COLO668 (cell line): Measurements from ENCODE around the gene RGS12.
"Not testable (repeated sequence)": the region's sequence is repeated elsewhere in the genome, so short reads cannot be mapped to it uniquely, and the experiment has no call there.

Source experiments
- DNase-seq: peaks from one replicate; lab custom pipeline; 2025; ENCODE audit not compliant: unreplicated experiment; lab: John Stamatoyannopoulos, UW

RGS12 gene

DNA sequence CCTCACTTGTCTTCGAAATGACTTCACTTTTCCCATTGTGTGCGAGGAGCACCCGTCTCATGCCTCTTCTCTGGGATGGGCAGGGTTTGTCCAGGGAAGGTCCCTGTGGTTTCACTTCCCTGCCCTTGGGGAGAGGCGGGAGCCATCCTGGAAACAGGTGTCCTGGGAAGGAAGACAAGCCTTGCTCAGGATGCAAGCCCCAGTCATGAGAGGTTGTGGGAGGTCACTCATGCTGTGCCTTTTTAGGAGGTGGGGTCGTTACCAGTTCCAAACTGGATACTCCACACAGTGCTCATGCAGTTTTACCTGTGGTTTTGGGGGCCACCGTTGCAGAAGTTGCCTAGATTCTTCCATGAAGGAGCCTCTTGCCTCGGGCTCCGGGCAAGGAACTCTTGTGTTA is 3.8 kb downstream of the RGS12 start:
- DNase-seq: no peak

DNA sequence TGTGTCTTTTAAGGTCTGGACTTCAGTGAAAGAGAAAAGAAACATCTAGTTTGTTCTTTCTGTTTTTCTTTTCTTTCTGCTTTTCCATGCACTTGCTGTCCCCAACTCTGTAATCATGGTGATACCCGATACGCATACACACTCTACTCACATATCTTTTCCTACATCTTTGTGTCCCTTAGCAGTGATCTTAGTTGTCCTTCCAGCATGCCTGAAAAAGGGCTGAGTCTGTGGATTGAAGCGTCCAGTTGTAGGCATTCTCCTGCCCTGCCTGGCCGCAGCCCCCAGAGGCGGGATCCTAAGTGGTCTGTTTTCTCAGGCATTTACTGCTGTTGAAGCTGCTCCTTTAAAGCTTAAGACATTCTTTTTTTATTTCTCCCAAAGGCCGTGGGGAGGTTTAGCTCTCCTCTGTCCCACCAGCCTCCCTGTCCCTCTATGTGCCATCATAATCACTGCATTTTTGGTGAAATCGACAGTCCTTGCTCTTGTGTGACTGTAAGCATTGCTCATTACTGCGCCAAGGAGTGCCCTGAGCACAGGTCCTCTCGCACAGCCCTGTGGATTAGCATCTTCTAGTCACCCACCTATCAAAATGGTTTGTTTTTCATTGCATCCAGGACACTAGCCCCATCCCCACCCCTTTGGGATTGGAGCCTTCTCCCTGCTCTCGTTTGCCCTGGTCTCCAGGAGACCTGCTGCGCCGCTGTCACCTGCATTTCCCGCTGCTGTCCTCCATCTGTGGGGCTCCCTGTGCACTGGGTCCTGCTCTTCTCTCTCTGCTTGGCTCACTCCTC is 4.4 kb downstream of the RGS12 start:
- no peak for DNase-seq

DNA sequence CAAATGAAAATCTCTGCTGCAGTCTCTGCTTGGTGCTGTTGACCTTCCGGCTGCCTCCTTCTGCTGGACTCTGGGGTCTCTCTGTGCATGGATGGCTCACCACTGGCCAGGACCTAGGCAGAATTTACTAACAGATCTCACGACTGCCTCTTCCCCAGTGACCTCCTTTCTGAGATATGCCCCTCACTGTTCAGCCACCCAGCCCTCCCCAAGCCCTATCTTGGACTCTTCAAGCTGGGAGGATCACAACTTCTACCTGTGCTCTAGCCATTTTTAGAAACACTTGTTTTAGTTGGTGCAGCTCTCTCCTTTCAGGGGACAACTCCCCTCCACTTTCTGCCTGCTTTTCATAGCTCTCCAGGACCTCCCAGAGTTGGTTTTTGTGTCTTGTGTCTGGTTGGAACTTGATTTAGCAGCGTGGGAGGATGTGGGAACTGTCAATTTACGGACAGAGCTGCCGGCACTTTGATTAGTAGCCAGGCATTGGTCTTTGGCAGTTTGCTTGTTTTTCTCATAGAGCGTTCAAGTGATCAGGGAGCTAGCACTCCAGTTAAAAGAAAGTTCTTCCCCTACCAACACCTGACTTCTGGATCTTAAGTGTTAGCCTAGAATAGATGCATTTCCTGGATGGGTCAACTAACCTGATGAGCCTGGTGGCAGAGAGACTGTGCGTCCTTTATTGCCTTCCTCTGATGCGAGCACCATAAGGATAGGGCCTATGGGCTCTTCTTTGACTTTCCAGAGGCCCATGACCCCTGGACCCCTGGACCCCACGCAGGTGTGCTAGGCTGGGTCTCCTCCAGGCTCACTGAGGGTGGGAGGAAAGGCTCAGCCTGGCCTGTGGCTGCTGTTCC is 6.5 kb downstream of the RGS12 start:
- DNase-seq: no peak

DNA sequence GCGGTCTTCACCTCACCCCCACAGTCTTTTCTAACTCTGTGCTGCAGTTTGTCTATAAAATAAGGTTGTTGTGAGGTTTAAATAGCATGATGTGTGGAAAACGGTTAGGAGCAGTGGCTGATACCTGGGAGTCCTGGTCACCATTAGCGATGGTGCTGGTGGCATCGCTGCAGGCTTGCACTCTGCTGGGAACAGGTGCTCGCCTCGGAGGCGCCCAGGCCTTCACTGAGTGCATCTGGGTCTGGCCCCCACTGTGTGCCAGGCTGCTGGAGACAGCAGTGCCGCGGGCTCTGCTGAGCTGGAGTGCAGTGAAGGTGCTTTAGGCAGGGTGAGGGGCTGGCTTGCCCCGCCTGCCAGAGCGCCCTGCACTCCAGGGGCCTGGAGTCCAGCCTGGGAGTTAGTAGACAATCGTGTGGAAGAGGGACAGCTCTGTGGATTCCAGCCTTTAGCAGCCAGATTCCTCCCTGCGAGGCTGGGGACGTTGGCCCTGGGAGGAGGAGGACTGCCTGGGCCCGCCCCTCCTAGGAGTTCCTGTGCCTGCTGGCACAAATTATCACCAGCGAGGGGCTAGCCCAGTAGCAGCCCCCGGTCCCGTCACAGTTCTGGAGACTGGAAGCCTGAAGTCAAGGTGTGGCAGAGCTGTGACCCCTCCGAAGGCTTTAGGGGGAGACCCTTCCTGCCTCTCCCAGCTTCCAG is 7.3 kb downstream of the RGS12 start:
- peak; percentile 20 for DNase-seq

DNA sequence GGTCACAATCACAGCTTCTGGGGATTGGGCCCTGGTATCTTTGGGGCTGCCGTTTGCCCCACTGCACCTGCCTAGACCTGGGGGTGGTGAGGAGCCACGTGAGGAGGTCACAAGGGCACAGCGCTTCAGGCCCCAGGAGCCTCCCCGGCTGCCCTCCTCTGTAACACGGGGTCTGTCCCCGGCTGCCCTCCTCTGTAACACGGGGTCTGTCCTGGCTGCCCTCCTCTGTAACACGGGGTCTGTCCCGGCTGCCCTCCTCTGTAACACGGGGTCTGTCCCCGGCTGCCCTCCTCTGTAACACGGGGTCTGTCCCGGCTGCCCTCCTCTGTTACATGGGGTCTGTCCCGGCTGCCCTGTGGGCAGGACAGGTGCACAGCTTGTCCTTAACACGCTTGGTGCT is 8.1 kb downstream of the RGS12 start:
- not testable (repeated sequence) for DNase-seq

DNA sequence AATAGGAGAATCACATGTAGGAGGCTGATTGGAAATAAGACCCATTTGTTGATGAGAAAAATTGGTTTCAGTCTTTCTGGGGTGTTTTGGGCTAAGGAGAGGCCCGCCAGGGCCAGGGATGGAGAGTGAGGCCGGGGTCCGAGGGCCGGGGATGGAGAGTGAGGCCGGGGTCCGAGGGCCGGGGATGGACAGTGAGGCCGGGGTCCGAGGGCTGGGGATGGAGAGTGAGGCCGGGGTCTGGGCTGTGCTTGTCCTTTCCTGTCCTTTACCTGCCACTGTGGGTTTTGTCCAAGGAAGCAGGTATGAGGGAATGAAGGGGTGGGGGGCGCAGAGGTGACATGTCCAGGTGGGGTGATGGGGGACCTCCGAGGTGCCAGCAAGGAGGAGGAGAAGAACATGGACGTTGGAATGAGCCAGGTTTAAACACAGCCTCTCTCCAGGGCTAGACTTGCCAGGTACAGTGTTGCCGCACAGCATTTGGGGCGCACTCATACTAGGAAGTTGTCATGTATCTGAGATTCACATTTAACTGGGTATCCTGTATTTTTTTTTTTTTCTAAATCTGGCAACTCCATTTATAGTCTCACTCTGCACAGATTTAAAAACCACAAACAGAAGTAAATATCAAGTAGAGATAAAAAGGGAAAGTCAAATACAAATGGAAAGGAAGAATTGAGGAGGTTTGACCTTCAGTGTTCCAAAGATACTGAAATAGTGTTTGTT is 8.8 kb downstream of the RGS12 start:
- DNase-seq: no peak

DNA sequence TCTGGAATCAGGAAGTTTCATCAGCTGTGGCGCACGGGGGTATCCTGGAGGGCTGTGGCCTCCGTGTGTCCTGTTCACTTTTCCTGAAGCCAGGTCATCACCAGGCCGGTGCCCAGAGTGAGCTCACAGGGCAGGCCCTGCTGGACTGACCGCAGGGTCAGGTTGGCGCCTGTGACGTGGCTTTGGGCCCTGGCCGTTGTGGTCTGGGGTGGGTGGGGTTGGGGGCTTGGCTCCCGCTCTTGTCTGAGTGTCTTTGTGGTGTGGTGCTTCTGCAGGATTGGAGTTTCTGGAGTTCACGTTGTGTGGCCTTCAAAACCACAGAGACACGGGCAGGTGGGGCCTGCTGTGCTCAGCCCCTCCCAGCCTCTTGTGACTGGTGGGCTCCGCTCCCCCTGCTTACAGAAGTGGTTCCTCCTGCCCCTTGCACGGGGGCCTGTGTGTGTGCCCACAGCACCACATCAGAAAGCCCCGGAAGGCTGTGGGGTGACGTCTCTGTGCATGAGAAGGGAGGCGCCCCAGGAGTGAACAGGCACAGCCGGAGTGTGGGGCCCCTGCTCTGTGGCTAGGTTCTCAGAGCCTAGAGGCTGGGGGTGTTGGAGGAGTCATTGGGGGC is 9.5 kb downstream of the RGS12 start:
- DNase-seq: no peak

DNA sequence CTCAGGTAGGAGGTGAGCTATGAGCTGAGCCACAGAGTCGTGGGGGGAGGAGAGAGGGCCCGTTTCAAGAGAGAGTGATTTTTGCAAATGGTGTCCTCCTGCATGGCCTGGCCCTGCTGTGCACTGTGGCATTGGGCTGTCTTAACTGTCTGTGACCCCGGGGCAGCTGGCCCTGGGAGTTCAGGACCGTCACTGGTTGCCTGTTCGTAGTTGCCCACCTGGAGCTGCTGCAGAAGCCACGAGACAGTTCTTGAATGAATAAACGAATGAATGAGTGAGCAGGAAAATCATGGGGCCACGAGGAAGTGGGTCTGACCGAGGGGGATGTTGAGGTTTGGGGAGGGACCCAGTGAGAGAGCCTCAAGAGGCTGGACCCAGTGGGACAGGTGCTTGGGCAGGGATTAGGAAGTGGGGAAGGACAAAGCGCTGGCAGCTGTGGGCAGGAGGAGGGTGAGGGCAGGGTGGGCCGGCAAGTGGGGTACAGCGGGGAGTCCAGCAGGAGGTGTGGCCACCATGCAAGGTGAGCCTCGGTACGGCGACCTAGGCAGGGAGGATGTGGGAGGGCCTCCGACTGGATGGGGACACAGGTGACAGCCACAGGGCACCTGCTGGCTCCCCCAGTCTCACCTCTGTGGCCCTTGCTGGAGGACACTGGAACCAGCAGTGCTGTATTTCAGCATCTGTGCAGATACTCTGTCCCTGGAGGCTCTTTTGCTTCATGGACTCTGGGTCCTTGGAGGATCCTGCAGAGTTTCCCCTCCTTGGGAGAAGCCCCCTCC is 10.2 kb downstream of the RGS12 start:
- no peak for DNase-seq

DNA sequence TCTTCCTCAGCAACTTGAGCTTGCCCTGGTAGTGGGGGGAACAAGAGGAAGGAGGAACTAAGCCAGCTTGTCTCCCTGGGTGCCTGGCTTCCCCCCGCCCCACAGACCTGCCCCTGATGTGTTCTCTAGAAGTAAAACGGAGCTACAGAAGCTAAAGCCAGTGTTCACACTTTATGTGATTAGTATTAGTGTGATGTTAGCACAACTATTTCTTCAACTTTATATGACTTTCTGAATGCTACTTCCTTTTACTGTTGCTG is 10.7 kb downstream of the RGS12 start:
- no peak for DNase-seq

DNA sequence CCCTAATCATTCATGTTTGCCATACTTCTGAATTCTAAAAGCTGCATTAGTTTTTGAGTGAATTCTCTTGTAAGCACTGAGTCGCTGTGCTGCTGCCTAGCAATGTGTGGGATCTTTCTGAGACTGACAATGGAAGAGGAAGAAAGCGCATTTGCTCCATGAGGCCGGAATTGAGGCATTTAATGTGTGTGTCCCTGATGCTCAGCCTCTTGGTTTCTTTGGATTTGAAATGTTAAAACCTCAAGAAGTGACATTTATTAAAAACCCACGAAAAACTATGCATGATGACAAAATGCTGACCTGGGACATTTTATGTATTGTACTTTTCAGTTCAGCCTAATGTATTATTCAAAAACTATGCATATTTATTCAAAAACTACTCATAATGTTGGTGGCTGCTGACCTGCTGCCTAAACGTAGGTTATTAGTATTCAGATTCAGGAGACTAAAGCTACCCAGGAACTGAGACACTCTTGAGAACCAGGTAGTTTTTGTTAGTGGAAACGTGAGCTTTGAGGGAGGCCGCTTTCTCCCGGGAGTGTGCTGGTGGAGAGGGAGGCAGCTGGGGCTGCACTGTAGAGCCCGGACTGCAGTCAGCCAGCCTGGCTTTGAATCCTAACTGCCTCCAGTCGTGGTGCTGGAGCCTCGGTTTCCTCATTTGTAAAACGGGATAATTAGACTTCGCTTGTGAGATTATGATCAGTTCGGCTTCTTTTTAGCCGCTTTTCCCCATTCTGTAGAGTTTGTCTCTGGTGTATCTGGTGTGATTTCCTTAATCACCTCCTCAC is 11.3 kb downstream of the RGS12 start:
- DNase-seq: no peak

DNA sequence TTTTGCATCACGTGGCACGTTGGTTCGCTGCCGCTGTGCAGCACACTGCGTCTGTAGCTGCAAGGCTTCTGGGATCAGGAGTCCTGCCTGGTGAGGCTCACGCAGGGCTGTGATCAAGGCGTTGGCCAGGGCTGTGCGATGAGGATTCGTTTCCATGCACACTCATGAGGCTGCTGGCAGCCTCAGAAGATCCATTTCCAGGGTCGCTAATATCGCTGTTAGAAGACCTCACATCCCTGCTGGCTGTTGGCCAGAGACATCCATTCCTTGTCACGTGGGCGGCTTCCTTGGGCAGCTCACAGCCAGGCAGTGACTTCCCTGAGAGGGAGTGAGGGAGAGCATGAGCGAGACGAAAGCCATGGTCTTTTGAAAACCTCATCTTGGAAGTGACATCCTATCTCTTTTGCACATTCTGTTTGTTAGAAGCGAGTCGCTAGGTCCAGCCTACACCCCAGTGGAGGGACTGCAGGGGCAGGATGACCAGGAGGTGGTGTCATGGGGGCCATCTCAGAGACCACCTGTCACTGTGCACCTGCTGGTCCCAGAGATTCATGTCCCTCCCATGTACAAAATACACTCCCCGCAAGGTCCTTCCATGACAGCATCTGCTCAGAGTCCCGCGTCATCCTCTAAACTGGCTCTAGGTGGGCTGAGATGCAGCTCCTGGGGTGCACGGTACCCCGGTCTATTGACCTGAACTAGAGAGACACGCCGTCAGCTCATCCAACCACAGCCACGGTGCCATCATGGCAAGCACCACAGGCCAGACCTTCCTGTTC is 12.2 kb downstream of the RGS12 start:
- no peak for DNase-seq

DNA sequence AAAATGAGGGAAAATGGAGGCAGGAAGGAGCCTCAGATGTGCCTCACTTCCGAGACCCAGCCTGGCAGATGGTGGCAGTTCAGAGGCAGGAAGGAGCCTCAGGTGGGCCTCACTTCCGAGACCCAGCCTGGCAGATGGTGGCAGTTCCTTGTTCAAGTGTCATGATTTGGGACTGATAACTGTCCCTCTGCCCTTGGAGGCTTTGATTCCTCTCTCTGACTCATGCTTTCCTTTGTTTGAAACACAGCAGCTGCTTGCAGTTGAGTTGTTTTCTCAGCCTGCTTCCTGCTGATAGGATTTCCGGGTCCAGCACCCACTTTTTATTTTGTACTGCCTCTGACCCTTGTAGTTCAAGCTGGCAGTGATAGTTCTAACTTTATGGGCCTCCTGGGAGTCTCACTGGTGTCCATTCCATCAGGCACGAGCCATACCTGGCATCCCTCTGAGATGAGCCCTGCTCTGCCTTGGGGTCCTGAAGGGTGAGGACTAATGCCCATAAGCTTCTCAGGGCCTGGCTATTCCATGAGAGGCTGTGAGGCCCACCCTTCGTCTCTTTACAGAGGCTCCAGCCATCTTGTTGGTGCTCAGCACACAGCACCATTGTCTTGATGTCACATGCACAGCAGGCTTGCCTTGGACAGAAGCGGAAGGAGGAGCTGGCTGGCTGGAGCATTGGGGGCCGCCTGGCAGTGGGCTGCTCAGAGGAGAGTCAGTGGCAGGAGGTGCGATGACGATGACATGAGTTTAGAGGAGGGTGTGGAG is 13.0 kb downstream of the RGS12 start:
- peak; percentile 69 for DNase-seq

DNA sequence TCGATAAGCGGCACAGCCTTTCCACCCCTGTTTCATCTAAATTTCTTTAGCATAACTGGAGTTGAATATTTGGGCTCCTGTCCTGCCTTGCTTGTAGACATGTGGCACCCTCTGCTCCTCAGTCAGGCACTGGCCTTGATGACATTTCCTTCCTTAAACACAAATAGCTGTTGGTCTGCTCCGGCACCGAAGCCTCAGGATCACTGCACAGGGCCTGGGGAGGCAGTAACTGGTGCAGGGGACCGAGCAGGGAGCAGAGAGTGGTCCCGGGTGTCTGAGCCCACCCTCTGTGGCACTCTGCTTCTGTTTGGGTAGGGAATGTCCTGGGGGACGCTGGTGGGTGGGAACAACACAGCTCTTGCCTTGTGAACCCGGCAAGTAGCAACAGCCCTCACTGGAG is 13.6 kb downstream of the RGS12 start:
- DNase-seq: no peak

DNA sequence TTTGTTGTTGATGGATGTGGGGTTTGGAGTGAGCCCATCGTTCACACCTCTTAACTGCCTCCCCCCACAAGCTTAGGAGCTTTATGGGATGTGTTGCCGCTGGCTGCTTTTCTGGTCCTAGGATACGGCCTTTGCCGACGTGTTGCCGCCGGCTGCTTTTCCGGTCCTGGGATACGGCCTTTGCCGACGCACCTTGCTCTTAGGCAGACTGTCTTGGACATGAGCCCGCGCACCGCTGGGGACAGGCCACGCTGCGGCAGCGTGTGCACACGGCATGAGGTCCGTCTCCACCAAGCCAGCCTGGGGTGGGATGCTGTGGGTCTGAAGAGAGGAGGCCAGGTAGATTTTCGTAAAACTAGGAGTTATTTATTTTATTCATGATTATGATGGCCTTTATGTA is 14.2 kb downstream of the RGS12 start:
- no peak for DNase-seq

DNA sequence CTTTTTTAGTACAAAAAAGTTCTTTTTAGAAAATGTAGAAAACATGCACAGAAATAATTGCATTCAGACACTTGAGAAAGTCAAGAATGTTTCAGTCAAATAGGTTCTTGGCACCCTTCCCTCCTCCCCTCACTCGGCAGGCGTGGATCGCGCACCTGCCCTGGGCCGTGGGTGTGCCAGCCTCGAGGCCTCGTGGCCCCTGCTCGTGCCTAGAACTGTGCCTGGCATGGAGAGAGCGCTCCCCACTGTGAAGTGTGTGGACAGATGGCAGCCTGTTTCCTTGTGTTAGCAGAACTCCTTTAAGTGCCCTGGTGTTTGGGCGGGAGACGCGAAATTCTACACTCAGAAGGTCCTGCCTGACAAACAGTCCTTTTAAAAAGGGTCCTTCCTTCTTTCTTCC is 14.7 kb downstream of the RGS12 start:
- no peak for DNase-seq

DNA sequence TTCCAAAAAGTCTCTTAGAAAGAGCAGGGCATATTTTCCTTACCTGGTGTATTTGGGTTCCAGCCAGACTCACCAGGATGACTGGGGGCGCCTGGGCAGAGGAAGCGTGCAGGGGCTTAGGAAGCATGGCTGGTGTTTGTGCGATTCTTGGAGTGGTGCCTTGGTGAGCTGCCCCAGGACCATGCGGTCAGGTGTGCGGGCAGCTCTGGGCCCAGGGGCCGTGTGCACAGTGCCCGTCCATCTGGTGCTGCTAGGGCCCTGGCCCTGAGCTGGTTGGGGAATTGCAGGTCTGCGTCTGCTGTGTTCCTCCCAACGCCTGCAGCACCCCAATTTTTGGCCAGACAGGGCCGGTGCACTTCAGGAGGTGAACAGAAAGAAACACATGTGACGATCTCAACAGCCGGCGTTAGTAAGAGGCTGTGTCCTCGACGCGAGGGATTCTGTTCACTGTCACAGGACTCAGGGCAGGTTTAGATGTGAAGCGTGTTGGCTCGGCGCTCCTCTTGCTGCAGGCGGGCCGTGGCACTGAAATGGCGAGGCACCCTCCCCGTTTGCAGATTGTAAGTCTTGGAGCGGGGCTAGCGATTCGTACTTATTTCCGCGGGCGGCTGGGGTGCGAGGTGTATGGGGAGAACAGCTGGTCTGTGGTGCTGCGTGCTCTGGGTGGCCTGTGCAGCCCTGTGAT is 15.2 kb downstream of the RGS12 start:
- DNase-seq: no peak

DNA sequence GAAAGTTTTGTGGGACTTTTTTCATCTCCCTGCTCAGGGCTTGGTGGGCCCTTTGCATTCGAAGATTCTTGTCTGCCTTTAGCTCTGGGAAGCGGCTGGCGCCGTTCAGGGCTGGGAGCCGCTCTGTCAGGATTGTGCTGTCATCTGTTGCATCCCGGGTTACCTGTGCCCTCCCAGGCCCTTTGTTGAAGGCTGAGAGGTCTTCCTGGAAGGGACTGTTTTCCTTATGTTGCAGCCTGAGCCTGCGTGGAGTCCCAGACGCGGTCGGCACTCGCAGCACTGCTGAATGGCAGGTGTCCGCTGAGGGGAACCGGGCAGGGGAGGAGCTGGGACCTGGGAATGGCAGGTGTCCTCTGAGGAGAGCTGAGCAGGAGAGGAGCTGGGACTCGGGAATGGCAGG is 15.9 kb downstream of the RGS12 start:
- peak; percentile 70 for DNase-seq
